Neural cell (in vitro differentiated cells): ENCODE measurements around the gene OBSCN. TPM values are rescaled to one million over a fixed set of nuclear protein-coding genes. Genes with fewer than 3 reads are reported as not detected.

ENCODE experiments used
- H2AFZ ChIP-seq: fragments of 200-600, 300-800 bp; sonication (generic), shearing (Covaris generic); 2 replicates; pipeline ENCODE4 v1.6.0; 2014; ENCODE audit warnings: low read depth, mild to moderate bottlenecking, antibody characterized with exemption, low read length, moderate library complexity
- H3F3A ChIP-seq: fragments of 200-600 bp; shearing (Covaris generic); 2 replicates; pipeline ENCODE4 v1.6.1; 2016; ENCODE audit warnings: mild to moderate bottlenecking, moderate library complexity, mixed read lengths, antibody characterized with exemption, low read length; ENCODE audit not compliant: insufficient read depth, poor library complexity, severe bottlenecking
- H3K27ac ChIP-seq: fragments of 200-600, 300-800 bp; sonication (generic), shearing (Covaris generic); 2 replicates; pipeline ENCODE4 v1.5.1; 2014; ENCODE audit warnings: mild to moderate bottlenecking, low read length, moderate library complexity
- H3K27me3 ChIP-seq: fragments of 300-800, 200-600 bp; sonication (generic), shearing (Covaris generic); 2 replicates; pipeline ENCODE4 v1.6.0; 2014; ENCODE audit warnings: mild to moderate bottlenecking, low read depth, low read length, moderate library complexity; ENCODE audit not compliant: insufficient read depth
- H3K36me3 ChIP-seq: fragments of 300-800, 200-600 bp; sonication (generic), shearing (Covaris generic); 2 replicates; pipeline ENCODE4 v1.5.1; 2014; ENCODE audit warnings: mild to moderate bottlenecking, antibody characterized with exemption, low read length, moderate library complexity; ENCODE audit not compliant: insufficient read depth
- H3K4me2 ChIP-seq: fragments of 300-800, 200-600 bp; sonication (generic), shearing (Covaris generic); 2 replicates; pipeline ENCODE4 v1.6.0; 2014; ENCODE audit warnings: mild to moderate bottlenecking, low read length
- H3K4me3 ChIP-seq: fragments of 300-800, 200-600 bp; sonication (generic), shearing (Covaris generic); 2 replicates; pipeline ENCODE4 v1.5.1; 2014; ENCODE audit warnings: mild to moderate bottlenecking, low read length, moderate library complexity
- H3K79me2 ChIP-seq: fragments of 200-600 bp; shearing (Covaris generic); replicated peaks from 2 replicates; pipeline ENCODE4 v1.6.0; 2014; ENCODE audit warnings: mild to moderate bottlenecking, low read length, moderate library complexity; ENCODE audit not compliant: insufficient read depth
- H3K9ac ChIP-seq: fragments of 300-800, 200-600 bp; sonication (generic), shearing (Covaris generic); 2 replicates; pipeline ENCODE4 v1.6.1; 2016; ENCODE audit warnings: mild to moderate bottlenecking, low read length, mixed read lengths
- H3K9me2 ChIP-seq: fragments of 200-600 bp; shearing (Covaris generic); 2 replicates; pipeline ENCODE4 v1.6.1; 2016; ENCODE audit warnings: mild to moderate bottlenecking, low read length, mixed read lengths; ENCODE audit not compliant: insufficient read depth
- H3K9me3 ChIP-seq: fragments of 200-600, 300-800 bp; sonication (generic), shearing (Covaris generic); 2 replicates; pipeline ENCODE4 v1.6.1; 2016; ENCODE audit warnings: mild to moderate bottlenecking, mixed run types, low read length, moderate library complexity, mixed read lengths
- H4K20me1 ChIP-seq: fragments of 200-600 bp; shearing (Covaris generic); 2 replicates; pipeline ENCODE4 v1.6.1; 2016; ENCODE audit warnings: mild to moderate bottlenecking, mixed run types; ENCODE audit not compliant: insufficient read depth
- EP300 ChIP-seq: fragments of 450-650 bp; conservative IDR thresholded peaks from 2 replicates; pipeline ENCODE4 v1.6.1; 2014; ENCODE audit warnings: antibody characterized with exemption, mild to moderate bottlenecking, moderate library complexity; ENCODE audit not compliant: poor library complexity, severe bottlenecking
- EZH2 ChIP-seq: fragments of 200-600, 300-800 bp; shearing (Covaris generic), sonication (generic); IDR thresholded peaks from 2 replicates; pipeline ENCODE4 v1.6.1; 2014; ENCODE audit warnings: antibody characterized with exemption, low read length, borderline replicate concordance, mild to moderate bottlenecking; ENCODE audit not compliant: insufficient read depth, poor library complexity, severe bottlenecking
- MXI1 ChIP-seq: fragments of 450-650 bp; conservative IDR thresholded peaks from 2 replicates; pipeline ENCODE4 v1.6.1; 2014; ENCODE audit warnings: antibody characterized with exemption, mild to moderate bottlenecking; ENCODE audit not compliant: poor library complexity, severe bottlenecking
- POLR2AphosphoS5 ChIP-seq: IDR thresholded peaks from 2 replicates; pipeline ENCODE4 v1.6.1; 2012
- RAD21 ChIP-seq: fragments of 450-650 bp; conservative IDR thresholded peaks from 2 replicates; pipeline ENCODE4 v1.6.1; 2014; ENCODE audit warnings: antibody characterized with exemption, mild to moderate bottlenecking, moderate library complexity
- SMC3 ChIP-seq: fragments of 450-650 bp; conservative IDR thresholded peaks from 2 replicates; pipeline ENCODE4 v1.6.1; 2014; ENCODE audit warnings: antibody characterized with exemption, mild to moderate bottlenecking, moderate library complexity; ENCODE audit not compliant: poor library complexity
- TAF1 ChIP-seq: IDR thresholded peaks from 2 replicates; pipeline ENCODE4 v1.6.1; 2012; ENCODE audit warnings: low read depth
- polyA plus RNA-seq: library from polyadenylated mRNA; depleted of rRNA; stranded (reverse); fragments of >200 nt; gene quantifications from 2 replicates; pipeline ENCODE4 v1.2.3, GENCODE V29; 2014
- TF ChIP-seq, protein P1 (sequence below): IDR thresholded peaks from 2 replicates; pipeline ENCODE4 v1.6.1; 2012; ENCODE audit warnings: borderline replicate concordance
- TF ChIP-seq, protein P2 (sequence below): fragments of 450-650 bp; IDR thresholded peaks from 2 replicates; pipeline ENCODE4 v1.5.1; 2014; ENCODE audit warnings: antibody characterized with exemption, mild to moderate bottlenecking, moderate library complexity; ENCODE audit not compliant: poor library complexity, severe bottlenecking

Gene OBSCN
- polyA plus RNA-seq, 1 donor from 2014 or later: 7.2 TPM

DNA sequence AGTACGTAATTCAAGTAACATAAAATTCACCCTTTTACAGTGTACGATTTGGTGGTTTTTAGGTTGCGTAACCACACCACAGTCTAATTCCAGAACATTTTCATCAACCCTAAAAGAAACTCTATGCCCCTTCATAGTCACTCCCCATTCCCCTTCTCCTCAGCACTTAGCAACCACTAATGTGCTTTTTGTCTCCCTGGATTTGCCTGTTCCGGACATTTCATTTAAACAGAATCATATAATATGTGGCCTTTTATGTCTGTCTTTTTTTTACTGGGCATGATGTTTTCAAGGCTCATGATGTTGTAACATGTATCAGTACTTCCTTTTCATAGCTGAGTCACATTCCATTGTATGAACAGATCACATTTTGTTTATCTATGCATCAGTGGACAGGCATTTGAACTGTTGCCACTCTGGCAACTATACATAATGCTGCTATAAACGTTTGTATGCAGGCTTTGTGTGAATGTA, 20.8 kb downstream of the OBSCN start:
- Histone ChIP-seq H4K20me1 (no peaks in the 10 kb centered on the region), H3K9me3 (no peaks in the 10 kb centered on the region), H3K4me3 (no peak overlapping the region), H3K79me2 (no peaks in the 10 kb centered on the region), H3K9me2 (no peaks in the 10 kb centered on the region), H2AFZ (no peak overlapping the region), H3K27ac (no peak overlapping the region), H3K36me3 (no peaks in the 10 kb centered on the region), H3K27me3 (no peaks in the 10 kb centered on the region), H3K4me2 (no peak overlapping the region), H3K9ac (no peak overlapping the region), H3F3A (no peaks in the 10 kb centered on the region)
- no peak for TF ChIP-seq SMC3
- TF ChIP-seq TAF1: no peak
- TF ChIP-seq RAD21: no peak
- TF ChIP-seq EZH2: no peak
- TF ChIP-seq MXI1: no peak
- TF ChIP-seq EP300: no peak
- no peak for TF ChIP-seq POLR2AphosphoS5
- TF ChIP-seq, protein P1, sequence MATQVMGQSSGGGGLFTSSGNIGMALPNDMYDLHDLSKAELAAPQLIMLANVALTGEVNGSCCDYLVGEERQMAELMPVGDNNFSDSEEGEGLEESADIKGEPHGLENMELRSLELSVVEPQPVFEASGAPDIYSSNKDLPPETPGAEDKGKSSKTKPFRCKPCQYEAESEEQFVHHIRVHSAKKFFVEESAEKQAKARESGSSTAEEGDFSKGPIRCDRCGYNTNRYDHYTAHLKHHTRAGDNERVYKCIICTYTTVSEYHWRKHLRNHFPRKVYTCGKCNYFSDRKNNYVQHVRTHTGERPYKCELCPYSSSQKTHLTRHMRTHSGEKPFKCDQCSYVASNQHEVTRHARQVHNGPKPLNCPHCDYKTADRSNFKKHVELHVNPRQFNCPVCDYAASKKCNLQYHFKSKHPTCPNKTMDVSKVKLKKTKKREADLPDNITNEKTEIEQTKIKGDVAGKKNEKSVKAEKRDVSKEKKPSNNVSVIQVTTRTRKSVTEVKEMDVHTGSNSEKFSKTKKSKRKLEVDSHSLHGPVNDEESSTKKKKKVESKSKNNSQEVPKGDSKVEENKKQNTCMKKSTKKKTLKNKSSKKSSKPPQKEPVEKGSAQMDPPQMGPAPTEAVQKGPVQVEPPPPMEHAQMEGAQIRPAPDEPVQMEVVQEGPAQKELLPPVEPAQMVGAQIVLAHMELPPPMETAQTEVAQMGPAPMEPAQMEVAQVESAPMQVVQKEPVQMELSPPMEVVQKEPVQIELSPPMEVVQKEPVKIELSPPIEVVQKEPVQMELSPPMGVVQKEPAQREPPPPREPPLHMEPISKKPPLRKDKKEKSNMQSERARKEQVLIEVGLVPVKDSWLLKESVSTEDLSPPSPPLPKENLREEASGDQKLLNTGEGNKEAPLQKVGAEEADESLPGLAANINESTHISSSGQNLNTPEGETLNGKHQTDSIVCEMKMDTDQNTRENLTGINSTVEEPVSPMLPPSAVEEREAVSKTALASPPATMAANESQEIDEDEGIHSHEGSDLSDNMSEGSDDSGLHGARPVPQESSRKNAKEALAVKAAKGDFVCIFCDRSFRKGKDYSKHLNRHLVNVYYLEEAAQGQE: no peak
- TF ChIP-seq, protein P2, sequence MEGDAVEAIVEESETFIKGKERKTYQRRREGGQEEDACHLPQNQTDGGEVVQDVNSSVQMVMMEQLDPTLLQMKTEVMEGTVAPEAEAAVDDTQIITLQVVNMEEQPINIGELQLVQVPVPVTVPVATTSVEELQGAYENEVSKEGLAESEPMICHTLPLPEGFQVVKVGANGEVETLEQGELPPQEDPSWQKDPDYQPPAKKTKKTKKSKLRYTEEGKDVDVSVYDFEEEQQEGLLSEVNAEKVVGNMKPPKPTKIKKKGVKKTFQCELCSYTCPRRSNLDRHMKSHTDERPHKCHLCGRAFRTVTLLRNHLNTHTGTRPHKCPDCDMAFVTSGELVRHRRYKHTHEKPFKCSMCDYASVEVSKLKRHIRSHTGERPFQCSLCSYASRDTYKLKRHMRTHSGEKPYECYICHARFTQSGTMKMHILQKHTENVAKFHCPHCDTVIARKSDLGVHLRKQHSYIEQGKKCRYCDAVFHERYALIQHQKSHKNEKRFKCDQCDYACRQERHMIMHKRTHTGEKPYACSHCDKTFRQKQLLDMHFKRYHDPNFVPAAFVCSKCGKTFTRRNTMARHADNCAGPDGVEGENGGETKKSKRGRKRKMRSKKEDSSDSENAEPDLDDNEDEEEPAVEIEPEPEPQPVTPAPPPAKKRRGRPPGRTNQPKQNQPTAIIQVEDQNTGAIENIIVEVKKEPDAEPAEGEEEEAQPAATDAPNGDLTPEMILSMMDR: no peak

DNA sequence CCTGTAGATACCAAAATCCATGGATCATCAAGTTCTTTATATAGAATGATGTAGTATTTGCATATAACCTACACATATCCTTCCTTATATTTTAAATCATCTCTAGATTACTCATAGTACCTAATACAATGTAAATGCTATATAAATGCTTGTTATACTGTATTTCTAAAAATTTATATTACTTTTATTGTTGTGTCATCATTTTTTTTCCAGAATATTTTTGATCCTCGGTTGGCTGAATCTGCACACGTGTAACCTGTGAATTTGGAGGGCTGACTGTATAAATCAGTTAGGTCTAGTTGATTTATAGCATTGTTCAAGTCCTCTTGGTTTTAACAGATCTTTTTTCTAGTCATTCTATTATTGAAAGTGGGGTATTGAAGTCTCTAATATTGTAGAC, 23.3 kb downstream of the OBSCN start:
- Histone ChIP-seq H3K27me3 (no peaks in the 10 kb centered on the region), H3K79me2 (no peaks in the 10 kb centered on the region), H3K27ac (no peak overlapping the region), H3K4me2 (no peak overlapping the region), H3F3A (no peaks in the 10 kb centered on the region), H3K9ac (no peak overlapping the region), H3K9me3 (no peaks in the 10 kb centered on the region), H3K4me3 (no peak overlapping the region), H4K20me1 (no peaks in the 10 kb centered on the region), H3K36me3 (no peaks in the 10 kb centered on the region), H2AFZ (no peak overlapping the region), H3K9me2 (no peaks in the 10 kb centered on the region)
- TF ChIP-seq EZH2: no peak
- TF ChIP-seq SMC3: no peak
- TF ChIP-seq, protein P1: no peak
- TF ChIP-seq POLR2AphosphoS5: no peak
- TF ChIP-seq, protein P2: no peak
- TF ChIP-seq MXI1: no peak
- no peak for TF ChIP-seq EP300
- no peak for TF ChIP-seq RAD21
- TF ChIP-seq TAF1: no peak
